Right forelimb (tissue), 1 donor: ENCODE measurements around the gene PYY.
"Not testable (repeated sequence)": the region's sequence is repeated elsewhere in the genome, so short reads cannot be mapped to it uniquely, and the experiment has no call there.

Experiments
- DNase-seq: peaks from one replicate; pipeline ENCODE4 v3.0.0-alpha.2; 2018

The PYY gene

GRCh38 chr17:43978078-43978477 is 24.3 kb upstream of the PYY start:
- no peak for DNase-seq

GRCh38 chr17:43976963-43977837 is 23.5 kb upstream of the PYY start:
- no peak for DNase-seq

- no peak for DNase-seq
Measured at GRCh38 chr17:43975898-43976297, 22.2 kb upstream of the PYY start.

- no peak for DNase-seq
Measured at GRCh38 chr17:43974382-43975266, 20.9 kb upstream of the PYY start.

- not testable (repeated sequence) for DNase-seq
Measured at GRCh38 chr17:43972444-43973212, 18.9 kb upstream of the PYY start.

GRCh38 chr17:43971436-43971835 is 17.7 kb upstream of the PYY start:
- DNase-seq, result not testable (repeated sequence)

- DNase-seq, result no peak
Measured at GRCh38 chr17:43970366-43970765, 16.6 kb upstream of the PYY start.

- no peak for DNase-seq
Measured at GRCh38 chr17:43967251-43967875, 13.6 kb upstream of the PYY start.

GRCh38 chr17:43966276-43966675 is 12.5 kb upstream of the PYY start:
- no peak for DNase-seq

- no peak for DNase-seq
Measured at GRCh38 chr17:43962479-43962878, 8.7 kb upstream of the PYY start.

- no peak for DNase-seq
Measured at GRCh38 chr17:43961954-43962353, 8.2 kb upstream of the PYY start.

- not testable (repeated sequence) for DNase-seq
Measured at GRCh38 chr17:43961292-43961691, 7.6 kb upstream of the PYY start.

- no peak for DNase-seq
Measured at GRCh38 chr17:43958748-43959352, 5.1 kb upstream of the PYY start.

- DNase-seq, result no peak
Measured at GRCh38 chr17:43956222-43956621, 2.5 kb upstream of the PYY start.

- no peak for DNase-seq
Measured at GRCh38 chr17:43952724-43953666, 745 bp downstream of the PYY start.

GRCh38 chr17:43952351-43952723 is 1.4 kb downstream of the PYY start:
- peak; percentile 61 for DNase-seq

GRCh38 chr17:43951750-43952149 is 2.0 kb downstream of the PYY start:
- no peak for DNase-seq

- DNase-seq, result no peak
Measured at GRCh38 chr17:43950554-43950953, 3.2 kb downstream of the PYY start.

- no peak for DNase-seq
Measured at GRCh38 chr17:43949781-43950180, 4.0 kb downstream of the PYY start.

GRCh38 chr17:43946781-43947180 is 7.0 kb downstream of the PYY start:
- no peak for DNase-seq
